ENCODE data around the gene PTPRU.

- TF ChIP-seq EP300 (IDR thresholded peaks at IDR 0.05; ENCODE audit: borderline replicate concordance in 1 of 2, low read depth in 1 of 2, low read length in 1 of 2), result no peak
- no peak for TF ChIP-seq CTCF (IDR thresholded peaks at IDR 0.05)
- no peak for TF ChIP-seq RCOR1 (IDR thresholded peaks at IDR 0.05; ENCODE audit: low read length)
Observed at GRCh38 chr1:29363536-29363935, 127.2 kb downstream of the PTPRU start.

All from SK-N-SH (cell line).